Ovary (tissue), 3 donors: ENCODE data around the gene PFKFB2.

Experiments
- CTCF ChIP-seq, 3 donors: fragments of 450-650 bp in 2 of 3; fragments of 200-600 bp in 1 of 3; IDR thresholded peaks; one replicate each; pipeline versions ENCODE4 v1.5.1 to v1.8.0; 2016 to 2022; ENCODE audit warnings: antibody characterized with exemption in 3 of 3, mild to moderate bottlenecking in 1 of 3
- EP300 ChIP-seq: sonication (generic); formaldehyde crosslinking; IDR thresholded peaks from one replicate; pipeline ENCODE4 v1.6.1; 2017; ENCODE audit warnings: antibody characterized with exemption
- POLR2A ChIP-seq: fragments of 450-650 bp; IDR thresholded peaks from one replicate; pipeline ENCODE4 v1.6.1; 2017; ENCODE audit warnings: antibody characterized with exemption, mild to moderate bottlenecking, moderate library complexity
- donor health status: DM: no; HTN: no; CAD: no.

- no peak for TF ChIP-seq CTCF (IDR thresholded peaks at IDR 0.05)
- TF ChIP-seq EP300 = no peak
- TF ChIP-seq POLR2A = no peak
These were observed 38.3 kb downstream of the PFKFB2 start for GRCh38 chr1:207091200-207091908.
